GM19193 (cell line): ENCODE data around the gene SAMD4A.

Experiments used
- POLR2A ChIP-seq: IDR thresholded peaks from 4 replicates; pipeline ENCODE4 v1.6.1; 2011; ENCODE audit not compliant: insufficient read depth, insufficient read length; ENCODE audit errors: extremely low read depth

SAMD4A gene

DNA sequence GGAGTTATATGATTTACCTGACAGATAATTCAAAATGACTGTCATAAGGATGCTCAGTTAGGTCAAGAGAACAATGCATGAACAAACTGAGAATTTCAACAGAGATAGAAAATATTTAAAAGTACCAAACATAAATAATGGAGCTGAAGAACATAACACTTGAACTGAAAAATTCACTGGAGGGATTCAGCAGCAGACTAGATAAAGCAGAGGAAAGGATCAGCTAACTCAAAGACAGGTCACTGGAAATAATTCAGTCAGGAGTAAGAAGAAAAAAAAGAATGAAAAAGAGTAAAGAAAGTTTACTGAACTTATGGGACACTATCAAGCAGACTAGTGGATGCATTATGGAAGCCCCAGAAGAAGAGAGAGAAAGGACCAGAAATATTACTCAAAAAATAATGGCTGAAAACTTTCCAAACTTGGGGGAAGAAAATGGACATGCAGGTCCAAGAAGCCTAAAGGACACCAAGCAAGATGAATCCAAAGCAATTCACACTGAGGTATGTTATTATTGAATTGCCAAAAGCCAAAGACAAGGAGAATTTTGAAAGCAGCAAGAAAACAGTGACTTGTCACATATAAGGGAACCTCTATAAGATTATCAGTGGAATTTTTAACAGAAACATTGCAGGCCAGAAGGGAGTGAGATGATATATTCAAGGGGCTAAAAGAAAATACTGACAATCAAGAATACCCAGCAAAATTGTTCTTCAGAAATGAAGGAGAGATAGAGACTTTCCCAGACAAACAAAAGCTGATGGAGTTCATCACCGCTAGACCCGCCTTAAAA, 257.0 kb downstream of the SAMD4A start:
- no peak for TF ChIP-seq POLR2A

DNA sequence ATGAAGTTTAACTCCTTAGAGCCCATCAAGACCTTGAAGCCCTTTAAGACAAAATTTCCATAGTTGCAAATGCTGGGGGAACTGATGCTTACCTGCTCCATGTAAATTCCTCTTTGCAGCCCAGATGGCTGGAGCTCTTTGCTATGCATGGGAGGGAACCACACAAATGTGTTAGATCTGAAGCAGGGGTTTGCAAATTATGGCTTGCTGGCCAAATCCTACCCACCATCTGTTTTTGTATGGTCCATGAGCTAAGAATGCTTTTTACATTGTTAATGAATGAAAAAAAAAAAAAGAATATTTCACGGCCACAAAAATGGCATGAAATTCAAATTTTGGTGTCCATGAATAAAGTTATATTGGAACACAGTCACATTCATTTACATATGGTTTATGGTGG, 261.1 kb downstream of the SAMD4A start:
- no peak for TF ChIP-seq POLR2A

DNA sequence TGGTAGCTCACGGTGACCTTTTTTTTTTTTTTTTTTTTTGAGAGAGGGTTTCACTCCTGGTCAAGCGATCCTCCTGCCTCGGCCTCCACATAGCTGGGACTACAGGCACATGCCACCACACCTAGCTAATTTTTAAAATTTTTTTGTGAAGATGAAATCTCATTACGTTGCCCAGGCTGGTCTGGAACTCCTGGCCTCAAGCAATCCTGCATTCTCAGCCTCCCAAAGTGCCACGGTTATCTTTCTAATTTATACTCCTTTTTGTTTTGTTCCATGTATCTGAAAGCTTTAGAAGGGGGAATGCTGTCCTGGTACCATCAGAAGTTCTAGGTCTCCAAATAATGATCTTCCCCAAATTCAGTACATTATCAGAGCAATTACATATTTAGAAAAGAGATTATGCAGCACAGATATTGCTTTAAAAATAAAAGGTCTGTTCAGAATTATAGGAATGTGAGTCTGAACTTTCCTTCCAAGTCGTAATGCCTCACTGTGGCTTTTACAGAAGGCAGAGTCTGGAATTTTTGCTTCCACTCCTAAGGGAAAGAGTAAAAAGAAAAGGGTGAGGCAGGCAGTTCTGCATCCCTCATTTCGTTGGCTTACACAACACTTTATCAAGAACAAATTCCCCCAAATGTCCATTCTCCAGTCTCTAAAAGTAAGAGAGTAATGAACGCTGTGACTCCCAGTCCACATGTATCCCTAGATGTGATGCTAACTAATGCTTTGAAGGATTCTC, 262.7 kb downstream of the SAMD4A start:
- no peak for TF ChIP-seq POLR2A

DNA sequence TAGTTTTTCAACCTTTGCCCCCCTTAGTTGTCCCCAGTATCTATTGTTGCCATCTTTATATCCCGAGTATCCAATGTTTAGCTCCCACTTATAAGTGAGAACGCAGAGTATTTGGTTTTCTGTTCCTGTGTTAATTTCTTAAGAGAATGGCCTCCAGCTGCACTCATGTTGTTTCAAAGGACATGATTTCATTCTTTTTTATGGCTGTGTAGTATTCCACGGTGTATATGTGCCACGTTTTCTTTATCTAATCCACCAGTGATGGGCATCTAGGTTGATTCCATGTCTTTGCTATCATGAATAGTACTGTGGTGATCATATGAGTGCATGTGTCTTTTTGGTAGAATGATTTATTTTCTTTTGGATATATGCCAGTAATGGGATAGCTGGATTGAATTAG, 263.7 kb downstream of the SAMD4A start:
- TF ChIP-seq POLR2A, result no peak

DNA sequence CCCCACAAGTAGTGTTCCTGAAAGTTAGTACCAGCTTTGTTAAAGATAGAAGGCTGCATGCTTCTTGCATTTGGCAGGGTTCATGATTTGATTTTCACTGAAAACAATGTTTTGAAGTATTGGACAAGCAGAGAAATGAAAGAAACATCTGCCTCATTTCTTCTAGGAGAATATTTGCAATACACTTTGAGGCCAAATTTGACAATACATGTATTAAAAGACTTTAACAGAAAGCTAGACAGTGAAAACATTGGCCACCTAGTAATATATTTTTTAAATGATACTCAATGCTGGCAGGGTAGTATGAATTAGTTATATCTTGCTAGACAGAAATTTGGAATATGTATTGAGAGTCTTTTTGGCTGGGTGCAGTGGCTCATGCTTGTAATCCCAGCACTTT, 267.2 kb downstream of the SAMD4A start:
- no peak for TF ChIP-seq POLR2A

DNA sequence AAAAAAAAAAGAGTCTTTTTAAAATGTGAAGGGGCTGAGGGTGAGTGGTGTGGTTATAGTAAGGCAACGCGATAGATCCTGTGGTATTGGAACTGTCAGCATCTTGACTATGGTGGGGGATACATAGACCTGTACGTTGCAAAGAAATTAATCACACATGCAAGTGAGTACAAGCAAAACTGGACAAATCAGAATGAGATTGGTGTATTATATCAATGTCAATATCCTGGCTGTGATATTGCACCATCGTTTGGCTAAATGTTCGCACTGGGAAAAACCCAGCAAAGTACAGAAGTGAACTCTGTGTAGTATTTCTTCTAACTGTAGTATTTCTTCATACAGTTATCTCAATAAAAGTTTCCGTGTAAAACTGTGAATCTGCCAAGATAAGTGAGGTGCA, 267.8 kb downstream of the SAMD4A start:
- no peak for TF ChIP-seq POLR2A

DNA sequence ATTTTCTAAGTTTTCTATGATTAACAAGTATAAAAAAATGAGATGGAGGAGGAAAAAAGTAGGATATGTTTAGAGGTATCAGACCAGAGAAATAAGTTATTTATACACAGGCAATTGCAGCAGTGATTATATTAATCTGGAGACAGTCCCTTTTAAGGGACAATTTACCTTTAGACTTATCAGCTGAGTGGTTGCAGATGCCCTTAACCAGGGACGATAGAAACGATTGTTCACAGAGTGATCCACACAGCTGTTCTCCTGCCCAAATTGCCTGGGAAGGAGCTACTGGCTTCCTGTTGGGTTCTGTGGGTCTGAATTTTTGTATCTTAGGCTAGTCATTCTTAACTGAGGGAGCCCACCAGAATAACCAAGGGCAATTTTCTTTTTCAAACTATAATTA, 269.3 kb downstream of the SAMD4A start:
- TF ChIP-seq POLR2A, result no peak

DNA sequence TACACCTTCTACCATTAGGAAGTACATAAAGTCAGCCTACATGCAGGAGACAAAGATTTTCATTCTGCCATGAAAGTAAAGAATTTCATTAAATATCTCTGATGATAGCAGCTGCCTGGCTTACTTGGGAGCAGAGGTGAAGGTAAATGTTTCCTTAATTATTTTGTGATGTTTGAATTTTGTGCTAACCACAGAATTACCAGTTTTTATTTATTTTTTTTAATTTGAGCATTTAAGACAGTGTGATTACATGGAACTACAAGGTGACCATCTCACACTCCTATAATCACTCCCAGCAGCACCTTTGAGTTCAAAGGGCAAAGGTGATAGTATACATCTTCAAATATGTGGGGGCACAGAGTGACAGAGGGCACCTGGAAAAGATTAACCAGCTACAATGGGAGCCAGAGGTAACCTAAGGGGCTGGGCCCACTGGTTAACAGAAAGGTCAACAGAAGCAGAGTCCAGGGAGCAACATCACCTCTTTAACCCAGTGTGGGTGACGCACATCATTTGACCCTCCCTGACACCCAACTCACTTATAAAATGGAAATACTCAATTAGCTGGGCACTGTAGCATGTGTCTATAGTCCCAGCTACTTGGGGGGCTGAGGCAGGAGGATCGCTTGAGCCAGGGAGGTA, 270.7 kb downstream of the SAMD4A start:
- TF ChIP-seq POLR2A, result no peak

DNA sequence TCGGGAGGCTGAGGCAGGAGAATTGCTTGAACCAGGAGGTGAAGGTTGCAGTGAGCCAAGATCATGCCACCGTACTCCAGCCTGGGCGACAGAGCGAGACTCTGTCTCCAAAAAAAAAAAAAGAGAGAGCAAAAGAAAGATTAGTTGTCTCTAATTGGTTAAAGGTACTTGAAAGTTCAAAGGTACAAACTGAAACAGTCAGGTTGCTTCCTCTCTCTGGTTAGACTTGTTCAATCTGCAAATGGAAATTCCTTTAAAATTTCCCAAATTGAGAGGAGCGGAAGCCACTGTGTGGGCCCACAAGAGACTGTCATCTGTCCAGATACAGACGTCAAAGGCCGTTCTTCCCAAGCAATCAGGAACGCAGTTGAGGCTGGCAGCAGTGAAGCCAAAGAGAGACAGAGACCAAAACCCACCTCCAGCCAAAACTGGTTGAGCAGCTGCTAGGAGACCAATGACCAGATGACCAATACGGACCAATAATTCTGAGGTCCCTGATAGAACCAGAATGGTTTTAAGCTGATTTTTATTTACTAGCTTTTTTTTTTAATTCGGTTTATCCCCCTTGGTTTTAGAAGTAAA, 272.1 kb downstream of the SAMD4A start:
- TF ChIP-seq POLR2A, result no peak

DNA sequence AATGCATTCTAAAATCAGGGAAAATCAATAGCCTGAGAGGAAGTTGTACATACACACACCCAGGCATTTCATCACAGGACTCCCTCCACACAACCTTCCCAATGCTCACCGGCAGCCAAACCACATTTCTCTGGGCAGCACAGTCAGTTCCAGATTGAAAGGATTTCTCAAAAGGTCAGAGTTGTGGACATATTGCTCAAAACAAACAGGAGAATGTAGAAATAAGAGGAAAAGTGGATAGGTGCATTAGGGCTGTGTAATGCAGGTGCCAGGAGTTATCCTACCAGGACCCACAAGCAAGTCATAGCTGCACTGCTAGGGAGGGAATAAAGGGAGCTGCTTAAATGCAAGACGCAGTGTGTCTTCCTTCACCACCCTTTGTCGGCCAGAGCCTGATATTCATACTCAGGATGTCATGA, 272.8 kb downstream of the SAMD4A start:
- TF ChIP-seq POLR2A, result no peak

DNA sequence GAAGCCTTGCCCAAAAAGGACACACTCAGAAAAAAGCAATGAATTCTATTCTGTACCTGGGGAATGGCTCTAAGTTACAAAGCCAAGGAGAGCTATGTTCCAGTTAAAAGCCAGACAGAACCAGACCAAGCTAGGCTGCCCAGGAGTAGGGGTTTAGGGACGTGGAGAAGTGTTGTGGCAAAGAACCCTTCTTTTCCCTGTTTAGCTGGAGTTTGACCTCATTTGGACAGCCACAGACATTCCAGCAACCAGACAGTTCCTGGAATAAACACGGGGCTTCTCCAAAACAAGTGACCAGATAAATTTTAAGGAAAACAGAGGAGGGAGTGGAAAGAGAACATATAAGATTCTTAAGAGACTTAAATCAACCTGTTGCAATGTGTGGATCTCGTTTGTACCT, 273.4 kb downstream of the SAMD4A start:
- TF ChIP-seq POLR2A, result no peak

DNA sequence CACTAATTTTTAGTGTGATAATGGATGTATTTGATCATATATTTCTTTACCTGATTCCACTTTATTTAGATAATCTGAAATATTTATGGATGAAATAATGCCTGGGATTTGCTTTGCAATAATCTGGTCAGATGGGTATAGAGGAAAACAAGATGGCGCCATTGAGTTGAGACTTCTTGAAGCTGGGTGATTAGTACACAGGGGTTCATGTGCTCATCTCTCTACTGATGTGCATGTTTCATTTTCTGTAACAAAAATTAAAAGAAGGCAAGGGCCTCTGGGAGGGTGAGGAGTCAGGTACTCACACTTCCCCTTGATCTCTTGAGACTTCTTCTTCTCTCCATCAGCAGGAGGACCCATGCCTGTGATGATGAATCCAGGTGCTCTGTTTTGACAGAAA, 273.9 kb downstream of the SAMD4A start:
- TF ChIP-seq POLR2A, result no peak
